Sigmoid colon (tissue), 7 donors: ENCODE results near the gene SPATS1. TPM values are rescaled to one million over a fixed set of nuclear protein-coding genes. Genes with fewer than 3 reads are reported as not detected.
A peak's percentile ranks its signal among the peaks of the same experiment; 100 is the strongest.

Experiments used
- DNase-seq: peaks from one replicate; pipeline ENCODE4 v3.0.0-alpha.2; 2019
- H3K27ac ChIP-seq, 4 donors: fragments of 200-600 bp; sonication (generic); one replicate each; pipeline ENCODE4 v1.5.1; 2016 to 2019; ENCODE audit warnings: mild to moderate bottlenecking in 1 of 4
- H3K27me3 ChIP-seq, 3 donors: fragments of 200-600 bp; sonication (generic); one replicate each; pipeline ENCODE4 v1.5.1; 2019; ENCODE audit warnings: mild to moderate bottlenecking in 1 of 3
- H3K36me3 ChIP-seq, 4 donors: fragments of 200-600 bp; sonication (generic); one replicate each; pipeline ENCODE4 v1.5.1; 2016 to 2019
- H3K4me1 ChIP-seq, 4 donors: fragments of 200-600 bp; sonication (generic); one replicate each; pipeline ENCODE4 v1.5.1; 2017 to 2019
- H3K4me3 ChIP-seq, 4 donors: fragments of 200-600 bp; sonication (generic); one replicate each; pipeline ENCODE4 v1.5.1; 2017 to 2019; ENCODE audit warnings: mild to moderate bottlenecking in 2 of 4, moderate library complexity in 1 of 4
- H3K9me3 ChIP-seq, 4 donors: fragments of 200-600 bp in 3 of 4; sonication (generic) in 3 of 4; one replicate each; pipeline versions ENCODE4 v1.5.1 to v1.6.1; 2013 to 2019
- EP300 ChIP-seq, 4 donors: sonication (generic); formaldehyde crosslinking; IDR thresholded peaks; one replicate each; pipeline ENCODE4 v1.6.1; 2017; ENCODE audit warnings: antibody characterized with exemption in 4 of 4
- POLR2A ChIP-seq, 2 donors: fragments of 450-650 bp; IDR thresholded peaks; one replicate each; pipeline ENCODE4 v1.6.1; 2016; ENCODE audit warnings: antibody characterized with exemption in 2 of 2, mild to moderate bottlenecking in 2 of 2, moderate library complexity in 2 of 2
- POLR2AphosphoS5 ChIP-seq, 4 donors: sonication (generic); formaldehyde crosslinking; IDR thresholded peaks; one replicate each; pipeline ENCODE4 v1.6.1; 2017; ENCODE audit warnings: antibody characterized with exemption in 4 of 4
- WGBS, 2 donors: extraction: QIAGEN DNeasy Blood & Tissue Kit; methylation state at CpG; one replicate each; pipeline ENCODE4 v1.1.7; 2013; 5-methylcytosine and 5-hydroxymethylcytosine counted together
- intact Hi-C: fragments of 100-400 bp; cut with DNase I; formaldehyde crosslinking; loops from one replicate; pipeline ENCODE4 v1.15.1; 2023
- polyA plus RNA-seq, 3 donors: library from polyadenylated mRNA; stranded (reverse); fragments of 200-250 nt; gene quantifications; one replicate each; pipeline ENCODE4 v1.2.3, GENCODE V29; 2013
- total RNA-seq, 4 donors: library from RNA; depleted of rRNA; stranded (reverse); fragments of >200 nt; gene quantifications; one replicate each; pipeline ENCODE4 v1.1.0, GENCODE V29; 2016
- TF ChIP-seq, protein P1 (sequence below), 4 experiments: fragments of 450-650 bp in 3 of 4; fragments of 200-600 bp in 1 of 4; IDR thresholded peaks; one replicate each; pipeline ENCODE4 v1.5.1; 2016 to 2019; ENCODE audit warnings: antibody characterized with exemption in 4 of 4, mild to moderate bottlenecking in 3 of 4, moderate library complexity in 2 of 4
- donor health status: healthy with polysubstance abuse.
- donor health status: Bipolar disorder and iron deficiency.
- donor health status: healthy.

Gene SPATS1
- total and polyA plus RNA-seq, 7 donors = not detected

DNA sequence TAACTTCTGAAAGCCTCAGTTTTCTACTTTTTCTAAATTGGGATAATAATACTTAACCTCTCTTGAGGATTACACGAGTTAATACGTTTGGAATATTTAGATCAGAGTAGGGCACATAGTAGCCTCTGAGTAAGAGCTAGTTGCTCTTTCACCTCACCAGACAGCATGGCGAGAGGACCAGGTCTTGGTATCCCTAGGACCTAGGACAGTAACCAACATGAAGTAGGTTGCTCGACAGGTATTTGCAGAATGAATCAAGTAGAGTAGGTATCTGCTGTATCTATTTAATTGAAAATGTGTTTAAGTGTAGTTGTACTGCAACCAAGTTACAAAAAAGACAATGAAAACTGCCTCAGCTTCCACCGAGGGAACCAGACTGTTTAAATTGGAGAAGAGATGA lies 46.4 kb downstream of the SPATS1 start:
- peaks cover 8 to 30% (median 10%) of the 10 kb centered on the region in 4 donors for H3K36me3 ChIP-seq
- H3K27me3 ChIP-seq = no peaks in the 10 kb centered on the region
- H3K27ac ChIP-seq = peak overlapping the region in 2 of 4 donors; percentile 96 to 98
- intact Hi-C loops = loop anchor here (5.0 kb wide), 1 partner anchor 262 kb away; the partner anchor contains the start of genes MRPL14 and TMEM63B
- H3K4me1 ChIP-seq = peaks cover 0 to 34% (median 28%) of the 10 kb centered on the region in 4 donors
- TF ChIP-seq EP300 (IDR thresholded peaks at IDR 0.05) = no peak
- DNase-seq = no peak
- WGBS, 2 donors = 62 to 71% methylated on average over 5 of the region's 5 CpGs
- peak overlapping the region in 3 of 4 donors; percentile 72 to 94 (median 81) for H3K4me3 ChIP-seq
- H3K9me3 ChIP-seq = no peaks in the 10 kb centered on the region

GRCh38 chr6:44390158-44390683 lies 47.8 kb downstream of the SPATS1 start:
- Histone ChIP-seq H3K4me1 (peaks cover 0 to 34% (median 28%) of the 10 kb centered on the region in 4 donors), H3K4me3 (no peak overlapping the region), H3K27me3 (no peaks in the 10 kb centered on the region), H3K27ac (no peak overlapping the region), H3K36me3 (peaks cover 18 to 43% (median 20%) of the 10 kb centered on the region in 4 donors), H3K9me3 (no peaks in the 10 kb centered on the region)
- 89 to 96% methylated on average over 1 of the region's 1 CpG for WGBS, 2 donors
- no peak for TF ChIP-seq POLR2A (IDR thresholded peaks at IDR 0.05)
- TF ChIP-seq EP300 (IDR thresholded peaks at IDR 0.05) = no peak
- TF ChIP-seq POLR2AphosphoS5 (IDR thresholded peaks at IDR 0.05) = no peak
- TF ChIP-seq, protein P1, sequence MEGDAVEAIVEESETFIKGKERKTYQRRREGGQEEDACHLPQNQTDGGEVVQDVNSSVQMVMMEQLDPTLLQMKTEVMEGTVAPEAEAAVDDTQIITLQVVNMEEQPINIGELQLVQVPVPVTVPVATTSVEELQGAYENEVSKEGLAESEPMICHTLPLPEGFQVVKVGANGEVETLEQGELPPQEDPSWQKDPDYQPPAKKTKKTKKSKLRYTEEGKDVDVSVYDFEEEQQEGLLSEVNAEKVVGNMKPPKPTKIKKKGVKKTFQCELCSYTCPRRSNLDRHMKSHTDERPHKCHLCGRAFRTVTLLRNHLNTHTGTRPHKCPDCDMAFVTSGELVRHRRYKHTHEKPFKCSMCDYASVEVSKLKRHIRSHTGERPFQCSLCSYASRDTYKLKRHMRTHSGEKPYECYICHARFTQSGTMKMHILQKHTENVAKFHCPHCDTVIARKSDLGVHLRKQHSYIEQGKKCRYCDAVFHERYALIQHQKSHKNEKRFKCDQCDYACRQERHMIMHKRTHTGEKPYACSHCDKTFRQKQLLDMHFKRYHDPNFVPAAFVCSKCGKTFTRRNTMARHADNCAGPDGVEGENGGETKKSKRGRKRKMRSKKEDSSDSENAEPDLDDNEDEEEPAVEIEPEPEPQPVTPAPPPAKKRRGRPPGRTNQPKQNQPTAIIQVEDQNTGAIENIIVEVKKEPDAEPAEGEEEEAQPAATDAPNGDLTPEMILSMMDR (IDR thresholded peaks at IDR 0.05) = no peak
- intact Hi-C loops = no loop called here
- DNase-seq = no peak

Other genes starting within 250 kb of the SPATS1 start
- gene MRPL14, start 215.2 kb upstream of the SPATS1 start, total RNA-seq = 10 to 100 TPM; 32.4 to 55.8 (median 45.3) TPM
- 100 to 1,000 TPM in 2 of 3 donors, 10 to 100 TPM in 1; 85.6 to 150 (median 109) TPM for gene MRPL14, start 215.2 kb upstream of the SPATS1 start, polyA plus RNA-seq
- gene TMEM63B, start 215.1 kb upstream of the SPATS1 start, total RNA-seq = 10 to 100 TPM; 10.0 to 21.3 (median 16.3) TPM
- 10 to 100 TPM in 2 of 3 donors, 1 to 10 TPM in 1; 9.0 to 48.5 (median 14.6) TPM for gene TMEM63B, start 215.1 kb upstream of the SPATS1 start, polyA plus RNA-seq
- under 1 TPM in 1 of 4 donors, not detected in 3; 0.82 TPM for gene CAPN11, start 183.8 kb upstream of the SPATS1 start, total RNA-seq
- gene CAPN11, start 183.8 kb upstream of the SPATS1 start, polyA plus RNA-seq = 1 to 10 TPM in 1 of 3 donors, under 1 TPM in 2; 0.41 to 1.6 (median 0.60) TPM
- gene MYMX, start 125.7 kb upstream of the SPATS1 start, total RNA-seq = not detected
- under 1 TPM in 1 of 3 donors, not detected in 2; 0.28 TPM for gene MYMX, start 125.7 kb upstream of the SPATS1 start, polyA plus RNA-seq
- 100 to 1,000 TPM; 147 to 195 (median 180) TPM for gene SLC29A1, start 119.1 kb upstream of the SPATS1 start, total RNA-seq
- gene SLC29A1, start 119.1 kb upstream of the SPATS1 start, polyA plus RNA-seq = 10 to 100 TPM in 2 of 3 donors, 1 to 10 TPM in 1; 4.2 to 24.8 (median 10.8) TPM
- 100 to 1,000 TPM; 442 to 569 (median 518) TPM for gene HSP90AB1, start 95.5 kb upstream of the SPATS1 start, total RNA-seq
- 100 to 1,000 TPM; 182 to 484 (median 320) TPM for gene HSP90AB1, start 95.5 kb upstream of the SPATS1 start, polyA plus RNA-seq
- 10 to 100 TPM; 25.3 to 28.8 (median 27.2) TPM for gene SLC35B2, start 85.1 kb upstream of the SPATS1 start, total RNA-seq
- gene SLC35B2, start 85.1 kb upstream of the SPATS1 start, polyA plus RNA-seq = 10 to 100 TPM in 1 of 3 donors, 1 to 10 TPM in 2; 7.2 to 36.9 (median 7.9) TPM
- 10 to 100 TPM in 1 of 4 donors, 1 to 10 TPM in 3; 4.7 to 13.6 (median 8.4) TPM for gene NFKBIE, start 77.1 kb upstream of the SPATS1 start, total RNA-seq
- gene NFKBIE, start 77.1 kb upstream of the SPATS1 start, polyA plus RNA-seq = 10 to 100 TPM in 2 of 3 donors, 1 to 10 TPM in 1; 8.4 to 16.2 (median 13.4) TPM
- 1 to 10 TPM in 1 of 4 donors, under 1 TPM in 3; 0.16 to 1.1 (median 0.68) TPM for gene TMEM151B, start 72.2 kb upstream of the SPATS1 start, total RNA-seq
- under 1 TPM in 1 of 3 donors, not detected in 2; 0.63 TPM for gene TMEM151B, start 72.2 kb upstream of the SPATS1 start, polyA plus RNA-seq
- 1 to 10 TPM; 6.1 to 7.6 (median 6.8) TPM for gene AARS2, start 29.3 kb upstream of the SPATS1 start, total RNA-seq
- 1 to 10 TPM; 1.4 to 9.7 (median 2.4) TPM for gene AARS2, start 29.3 kb upstream of the SPATS1 start, polyA plus RNA-seq
- gene CDC5L, start 45.1 kb downstream of the SPATS1 start, total RNA-seq = 10 to 100 TPM; 18.0 to 24.6 (median 21.3) TPM
- gene CDC5L, start 45.1 kb downstream of the SPATS1 start, polyA plus RNA-seq = 1 to 10 TPM; 6.6 to 9.5 (median 7.4) TPM